Heart left ventricle (tissue), 13 donors: Measurements from ENCODE around the gene SLIT3.

ENCODE experiments used
- CTCF ChIP-seq, 12 donors: fragments of 200-600 bp; sonication (generic) in 4 of 12; IDR thresholded peaks; one replicate each; pipeline versions ENCODE4 v1.5.0 to v1.8.0; 2018 to 2022; ENCODE audit warnings: antibody characterized with exemption in 12 of 12, mild to moderate bottlenecking in 5 of 12
- POLR2A ChIP-seq, 2 donors: fragments of 450-650 bp; IDR thresholded peaks; one replicate each; pipeline ENCODE4 v1.6.1; 2017; ENCODE audit warnings: antibody characterized with exemption in 2 of 2, mild to moderate bottlenecking in 2 of 2, moderate library complexity in 2 of 2
- donor health status: ischemic (EF 13 %, LVEDD 7.1; RV severe dilation, severe dysfunction).
- donor health status: DM: no; HTN: yes; CAD: no.
- donor health status: DM: no; HTN: no; CAD: no.
- donor health status: ischemic (EF 25% LVEDD 6.9; RV normal size, moderate dysfunction).
- donor health status: ischemic (EF 25% LVEDD 5.7; RV mildly dilated, moderate dysfunction).
- donor health status: ischemic (EF 35%, LVEDD 5.7; RV mildly dilated, moderate dysfunction).
- donor health status: nonischemic (EF 11% LVEDD 7.7; RV severe dilation, severe dysfunction).
- donor health status: DM: yes; HTN: yes; CAD: no.
- donor health status: PGD.
- donor health status: ischemic (EF 29% LVEDD 5.4; RV normal size, mild dysfunction).
- donor health status: nonischemic (EF 23%, LVEDD 6.1; RV moderate dilation, normal function).

DNA sequence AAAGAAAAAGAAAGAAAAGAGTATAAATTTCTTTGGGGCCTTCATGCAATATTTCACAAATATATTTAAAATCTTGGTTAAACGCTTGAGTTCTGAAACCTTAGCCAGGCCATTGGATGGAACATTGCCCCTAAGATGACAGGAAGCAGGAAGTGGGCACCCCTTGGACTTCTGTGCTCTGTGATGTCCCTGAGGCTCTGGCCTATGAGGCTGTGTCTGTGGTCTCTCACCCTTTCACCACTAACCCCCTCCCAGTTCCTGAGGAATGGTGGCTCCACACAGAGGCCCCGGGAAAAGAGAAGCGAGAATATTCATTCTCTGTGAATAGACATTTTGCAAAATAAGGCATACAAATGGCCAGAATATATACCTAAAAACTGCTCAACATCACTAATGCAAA lies 401.3 kb downstream of the SLIT3 start:
- TF ChIP-seq CTCF (IDR thresholded peaks at IDR 0.05), result no peak
- no peak for TF ChIP-seq POLR2A (IDR thresholded peaks at IDR 0.05)
